GM03348 (cell line): Measurements from ENCODE around the gene NAT10.
A peak's percentile ranks its signal among the peaks of the same experiment; 100 is the strongest.
"Not testable (repeated sequence)": the region's sequence is repeated elsewhere in the genome, so short reads cannot be mapped to it uniquely, and the experiment has no call there.

Experiments
- DNase-seq: peaks from one replicate; pipeline ENCODE4 v3.0.0; 2012; ENCODE audit warnings: low spot score

The NAT10 gene

GRCh38 chr11:34168642-34169420 is 63.4 kb downstream of the NAT10 start:
- peak; percentile 64 for DNase-seq

GRCh38 chr11:34169686-34170085 is 64.3 kb downstream of the NAT10 start:
- no peak for DNase-seq

- no peak for DNase-seq
Measured at GRCh38 chr11:34173050-34173449, 67.6 kb downstream of the NAT10 start.

- peak; percentile 95 for DNase-seq
Measured at GRCh38 chr11:34174412-34175041, 69.1 kb downstream of the NAT10 start.

GRCh38 chr11:34175284-34176019 is 70.0 kb downstream of the NAT10 start:
- no peak for DNase-seq

- DNase-seq, result no peak
Measured at GRCh38 chr11:34176751-34177209, 71.4 kb downstream of the NAT10 start.

- DNase-seq, result no peak
Measured at GRCh38 chr11:34178209-34178821, 72.9 kb downstream of the NAT10 start.

- DNase-seq, result no peak
Measured at GRCh38 chr11:34179026-34179675, 73.7 kb downstream of the NAT10 start.

- no peak for DNase-seq
Measured at GRCh38 chr11:34180040-34180813, 74.8 kb downstream of the NAT10 start.

- not testable (repeated sequence) for DNase-seq
Measured at GRCh38 chr11:34180814-34181165, 75.4 kb downstream of the NAT10 start.

- no peak for DNase-seq
Measured at GRCh38 chr11:34181251-34181650, 75.8 kb downstream of the NAT10 start.

GRCh38 chr11:34181856-34182405 is 76.5 kb downstream of the NAT10 start:
- no peak for DNase-seq

GRCh38 chr11:34182425-34182824 is 77.0 kb downstream of the NAT10 start:
- no peak for DNase-seq

- no peak for DNase-seq
Measured at GRCh38 chr11:34182921-34183685, 77.7 kb downstream of the NAT10 start.

- DNase-seq, result no peak
Measured at GRCh38 chr11:34183848-34184391, 78.5 kb downstream of the NAT10 start.

- DNase-seq, result no peak
Measured at GRCh38 chr11:34184505-34185015, 79.1 kb downstream of the NAT10 start.

- no peak for DNase-seq
Measured at GRCh38 chr11:34185926-34186841, 80.8 kb downstream of the NAT10 start.

- DNase-seq, result no peak
Measured at GRCh38 chr11:34188181-34188580, 82.8 kb downstream of the NAT10 start.
